ENCODE measurements around the gene TAF11L2. TPM values are rescaled to one million over a fixed set of nuclear protein-coding genes. Genes with fewer than 3 reads are reported as not detected.

The TAF11L2 gene
- total RNA-seq, 1 experiment from 2014 or later, result not detected

- Histone ChIP-seq H3K18ac (ENCODE audit: insufficient read length, low read depth, low read length) (no peak overlapping the region), H3K23me2 (ENCODE audit: insufficient read length, low read depth, low read length, poor library complexity, severe bottlenecking) (no peaks in the 10 kb centered on the region), H2BK120ac (ENCODE audit: low read depth, low read length, poor library complexity, severe bottlenecking) (no peak overlapping the region), H3K4me2 (ENCODE audit: insufficient read depth, insufficient read length, low read length) (no peak overlapping the region), H3K56ac (ENCODE audit: insufficient read length, low read depth, low read length) (no peak overlapping the region), H3K79me1 (ENCODE audit: insufficient read depth, low read depth, low read length, poor library complexity, severe bottlenecking) (no peaks in the 10 kb centered on the region), H4K5ac (ENCODE audit: insufficient read length, low read depth, low read length) (no peak overlapping the region), H2AFZ (ENCODE audit: low read length) (no peak overlapping the region), H2BK20ac (ENCODE audit: low read depth, low read length, poor library complexity, severe bottlenecking) (no peak overlapping the region), H3K9ac (ENCODE audit: extremely low read depth, insufficient read length, low read length) (no peak overlapping the region), H3K23ac (ENCODE audit: insufficient read length, low read depth, low read length) (no peak overlapping the region), H4K91ac (ENCODE audit: insufficient read length, low read depth, low read length) (no peak overlapping the region), H2AK5ac (ENCODE audit: insufficient read length, low read length) (no peak overlapping the region), H3K27me3 (ENCODE audit: insufficient read depth, low read length) (no peaks in the 10 kb centered on the region), H3K4me1 (ENCODE audit: insufficient read depth, low read length) (no peaks in the 10 kb centered on the region), H2BK5ac (ENCODE audit: insufficient read length, low read length) (no peak overlapping the region), H3K9me3 (ENCODE audit: control insufficient read depth, low read depth, low read length) (no peaks in the 10 kb centered on the region), H3T11ph (ENCODE audit: low read length) (no peak overlapping the region), H3K4ac (ENCODE audit: low read depth, low read length) (no peak overlapping the region), H2BK15ac (ENCODE audit: low read depth, low read length) (no peak overlapping the region), H2BK12ac (ENCODE audit: insufficient read length, low read depth, low read length) (no peak overlapping the region), H3K14ac (ENCODE audit: insufficient read depth, low read length) (no peak overlapping the region), H3K27ac (ENCODE audit: insufficient read length, low read depth, low read length) (no peak overlapping the region), H4K20me1 (ENCODE audit: control insufficient read depth, insufficient read depth, insufficient read length) (no peaks in the 10 kb centered on the region), H3K79me2 (ENCODE audit: insufficient read depth, low read length) (no peaks in the 10 kb centered on the region), H4K8ac (replicated peaks; ENCODE audit: insufficient read length, low read depth, low read length) (no peak overlapping the region)
- TF ChIP-seq, protein P1, sequence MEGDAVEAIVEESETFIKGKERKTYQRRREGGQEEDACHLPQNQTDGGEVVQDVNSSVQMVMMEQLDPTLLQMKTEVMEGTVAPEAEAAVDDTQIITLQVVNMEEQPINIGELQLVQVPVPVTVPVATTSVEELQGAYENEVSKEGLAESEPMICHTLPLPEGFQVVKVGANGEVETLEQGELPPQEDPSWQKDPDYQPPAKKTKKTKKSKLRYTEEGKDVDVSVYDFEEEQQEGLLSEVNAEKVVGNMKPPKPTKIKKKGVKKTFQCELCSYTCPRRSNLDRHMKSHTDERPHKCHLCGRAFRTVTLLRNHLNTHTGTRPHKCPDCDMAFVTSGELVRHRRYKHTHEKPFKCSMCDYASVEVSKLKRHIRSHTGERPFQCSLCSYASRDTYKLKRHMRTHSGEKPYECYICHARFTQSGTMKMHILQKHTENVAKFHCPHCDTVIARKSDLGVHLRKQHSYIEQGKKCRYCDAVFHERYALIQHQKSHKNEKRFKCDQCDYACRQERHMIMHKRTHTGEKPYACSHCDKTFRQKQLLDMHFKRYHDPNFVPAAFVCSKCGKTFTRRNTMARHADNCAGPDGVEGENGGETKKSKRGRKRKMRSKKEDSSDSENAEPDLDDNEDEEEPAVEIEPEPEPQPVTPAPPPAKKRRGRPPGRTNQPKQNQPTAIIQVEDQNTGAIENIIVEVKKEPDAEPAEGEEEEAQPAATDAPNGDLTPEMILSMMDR (conservative IDR thresholded peaks at IDR 0.05), result no peak
- peaks cover 0 to 3% of the 10 kb centered on the region in 2 experiments; a peak in 2 of 5 replicates for H3K9me3 Mint-ChIP-seq
- H3K27ac Mint-ChIP-seq, result no peak overlapping the region
- peaks cover 0 to 4% (median 0%) of the 10 kb centered on the region in 3 experiments; a peak in 1 of 7 replicates for H3K36me3 Mint-ChIP-seq (ENCODE audit: insufficient read depth in 1 of 3, low read depth in 3 of 3)
- no peak for DNase-seq
- no peaks in the 10 kb centered on the region; the same call in 1 of the 2 replicates for H3K27me3 Mint-ChIP-seq (ENCODE audit: low read depth)
- H3K4me1 Mint-ChIP-seq, result peaks cover 3 to 4% of the 10 kb centered on the region in 2 experiments
- H3K4me3 Mint-ChIP-seq, result no peak overlapping the region
- no CpG with 5 or more reads among the region's 3 CpGs for WGBS (ENCODE audit: extremely low coverage, insufficient read length, low lambda C conversion rate)
These were observed 5.3 kb upstream of the TAF11L2 start for GRCh38 chr5:17492770-17493169.
